Tibial artery (tissue), 4 donors: ENCODE results near the gene ATP9A.
A peak's percentile ranks its signal among the peaks of the same experiment; 100 is the strongest.
"Not testable (repeated sequence)": the region's sequence is repeated elsewhere in the genome, so short reads cannot be mapped to it uniquely, and the experiment has no call there.

Experiments
- DNase-seq, 2 donors: peaks; one replicate each; pipeline ENCODE4 v3.0.0-alpha.2; 2019
- H3K27ac ChIP-seq, 2 donors: fragments of 200-600 bp; sonication (generic) in 1 of 2; 1 replicate in 1 of 2; 2 replicates in 1 of 2; pipeline ENCODE4 v1.5.1; 2018 to 2019; ENCODE audit warnings: mild to moderate bottlenecking in 1 of 2
- H3K27me3 ChIP-seq, 2 donors: fragments of 200-600 bp; sonication (generic) in 1 of 2; one replicate each; pipeline versions ENCODE4 v1.5.1 to v1.6.0; 2016 to 2019
- H3K36me3 ChIP-seq, 3 donors: fragments of 200-600 bp; sonication (generic) in 2 of 3; one replicate each; pipeline ENCODE4 v1.5.1; 2016 to 2019; ENCODE audit warnings: mild to moderate bottlenecking in 2 of 3
- H3K4me1 ChIP-seq, 4 donors: fragments of 200-600 bp; sonication (generic) in 2 of 4; 1 replicate in 3 of 4; 2 replicates in 1 of 4; pipeline ENCODE4 v1.5.1; 2016 to 2019
- H3K4me3 ChIP-seq, 2 donors: fragments of 200-600 bp; sonication (generic) in 1 of 2; 1 replicate in 1 of 2; 2 replicates in 1 of 2; pipeline ENCODE4 v1.5.1; 2018 to 2019; ENCODE audit warnings: mild to moderate bottlenecking in 2 of 2
- H3K9me3 ChIP-seq, 3 donors: fragments of 200-600 bp; sonication (generic) in 1 of 3; one replicate each; pipeline ENCODE4 v1.5.1; 2016 to 2019
- intact Hi-C: fragments of 100-400 bp; cut with DNase I; formaldehyde crosslinking; loops from one replicate; pipeline ENCODE4 v1.15.0; 2023; ENCODE audit warnings: low total_unique reads
- TF ChIP-seq, protein P1 (sequence below), 2 experiments: fragments of 200-600 bp in 1 of 2; fragments of 450-650 bp in 1 of 2; IDR thresholded peaks; one replicate each; pipeline ENCODE4 v1.5.1; 2017 to 2019; ENCODE audit warnings: antibody characterized with exemption in 2 of 2, mild to moderate bottlenecking in 1 of 2, moderate library complexity in 1 of 2

ATP9A gene

DNA sequence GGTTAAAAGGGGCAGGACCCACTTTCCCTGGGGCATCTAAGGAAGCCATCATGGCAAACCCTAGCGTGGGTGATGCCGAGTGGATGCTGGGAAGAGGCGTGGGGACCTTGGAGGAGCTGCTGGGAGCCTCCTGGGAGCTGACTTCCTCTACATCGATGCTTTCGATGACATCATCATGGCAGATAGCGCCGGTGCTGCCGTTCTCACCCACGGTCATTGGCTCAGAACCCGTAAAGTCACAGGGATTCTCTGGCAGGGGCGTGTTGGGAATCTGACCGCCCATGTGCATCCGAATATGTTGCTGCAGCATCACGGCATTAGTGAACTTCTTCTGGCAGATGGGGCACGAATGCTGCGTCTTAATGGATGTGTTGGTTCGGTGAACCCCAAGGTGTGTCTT, 22.1 kb upstream of the ATP9A start:
- intact Hi-C loops: no loop called here
- no peak for DNase-seq
- TF ChIP-seq, protein P1, sequence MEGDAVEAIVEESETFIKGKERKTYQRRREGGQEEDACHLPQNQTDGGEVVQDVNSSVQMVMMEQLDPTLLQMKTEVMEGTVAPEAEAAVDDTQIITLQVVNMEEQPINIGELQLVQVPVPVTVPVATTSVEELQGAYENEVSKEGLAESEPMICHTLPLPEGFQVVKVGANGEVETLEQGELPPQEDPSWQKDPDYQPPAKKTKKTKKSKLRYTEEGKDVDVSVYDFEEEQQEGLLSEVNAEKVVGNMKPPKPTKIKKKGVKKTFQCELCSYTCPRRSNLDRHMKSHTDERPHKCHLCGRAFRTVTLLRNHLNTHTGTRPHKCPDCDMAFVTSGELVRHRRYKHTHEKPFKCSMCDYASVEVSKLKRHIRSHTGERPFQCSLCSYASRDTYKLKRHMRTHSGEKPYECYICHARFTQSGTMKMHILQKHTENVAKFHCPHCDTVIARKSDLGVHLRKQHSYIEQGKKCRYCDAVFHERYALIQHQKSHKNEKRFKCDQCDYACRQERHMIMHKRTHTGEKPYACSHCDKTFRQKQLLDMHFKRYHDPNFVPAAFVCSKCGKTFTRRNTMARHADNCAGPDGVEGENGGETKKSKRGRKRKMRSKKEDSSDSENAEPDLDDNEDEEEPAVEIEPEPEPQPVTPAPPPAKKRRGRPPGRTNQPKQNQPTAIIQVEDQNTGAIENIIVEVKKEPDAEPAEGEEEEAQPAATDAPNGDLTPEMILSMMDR (IDR thresholded peaks at IDR 0.05): no peak
- no peaks in the 10 kb centered on the region for H3K36me3 ChIP-seq
- H3K27ac ChIP-seq: no peak overlapping the region
- H3K4me1 ChIP-seq: no peaks in the 10 kb centered on the region
- H3K9me3 ChIP-seq: no peaks in the 10 kb centered on the region
- H3K27me3 ChIP-seq: peaks cover 0 to 28% of the 10 kb centered on the region in 2 donors
- no peak overlapping the region for H3K4me3 ChIP-seq

DNA sequence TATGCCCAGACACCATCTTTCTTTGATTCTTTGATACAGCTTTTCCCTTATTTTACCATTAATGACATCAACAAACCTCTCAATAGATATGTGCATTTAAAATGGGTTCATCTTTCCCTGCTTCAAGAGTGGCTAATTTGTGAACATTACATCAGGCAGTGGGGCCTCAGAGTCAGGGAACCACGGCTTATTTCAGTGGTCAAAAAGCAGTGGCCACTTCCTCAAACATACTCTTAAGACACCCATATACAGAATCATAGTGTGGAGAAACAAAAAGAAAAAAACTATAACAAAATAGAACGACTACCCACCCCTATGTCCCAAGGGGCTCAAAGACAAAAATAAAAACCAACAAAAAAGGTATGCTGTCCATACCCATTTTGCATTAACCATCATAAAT, 21.2 kb upstream of the ATP9A start:
- Histone ChIP-seq H3K4me1 (no peaks in the 10 kb centered on the region), H3K9me3 (no peaks in the 10 kb centered on the region), H3K4me3 (no peak overlapping the region), H3K27ac (no peak overlapping the region), H3K36me3 (no peaks in the 10 kb centered on the region), H3K27me3 (peaks cover 0 to 24% of the 10 kb centered on the region in 2 donors)
- TF ChIP-seq, protein P1 (IDR thresholded peaks at IDR 0.05): no peak
- intact Hi-C loops: no loop called here
- no peak for DNase-seq

DNA sequence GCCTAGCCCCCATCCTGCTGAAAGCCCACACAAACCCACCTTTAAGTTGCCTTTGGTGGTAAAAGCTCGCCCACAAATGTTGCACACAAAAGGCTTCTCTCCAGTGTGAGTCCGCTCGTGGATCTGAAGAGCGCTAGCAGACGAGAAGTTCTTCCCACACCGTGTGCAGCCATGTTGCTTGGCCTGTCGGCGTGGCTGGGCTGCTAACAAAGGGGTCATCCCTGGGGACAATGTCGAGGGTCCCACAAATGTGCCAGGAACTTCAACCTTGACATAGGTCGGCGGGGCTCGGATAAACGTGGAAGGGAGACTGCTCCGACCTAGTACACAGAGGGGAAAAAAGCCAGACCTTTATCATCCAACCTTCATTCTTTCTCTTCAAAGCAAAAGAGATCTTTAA, 20.6 kb upstream of the ATP9A start:
- Histone ChIP-seq H3K36me3 (no peaks in the 10 kb centered on the region), H3K27me3 (peaks cover 0 to 17% of the 10 kb centered on the region in 2 donors), H3K27ac (no peak overlapping the region), H3K9me3 (no peaks in the 10 kb centered on the region), H3K4me1 (no peaks in the 10 kb centered on the region), H3K4me3 (no peak overlapping the region)
- intact Hi-C loops: no loop called here
- no peak for DNase-seq
- TF ChIP-seq, protein P1 (IDR thresholded peaks at IDR 0.05): no peak

DNA sequence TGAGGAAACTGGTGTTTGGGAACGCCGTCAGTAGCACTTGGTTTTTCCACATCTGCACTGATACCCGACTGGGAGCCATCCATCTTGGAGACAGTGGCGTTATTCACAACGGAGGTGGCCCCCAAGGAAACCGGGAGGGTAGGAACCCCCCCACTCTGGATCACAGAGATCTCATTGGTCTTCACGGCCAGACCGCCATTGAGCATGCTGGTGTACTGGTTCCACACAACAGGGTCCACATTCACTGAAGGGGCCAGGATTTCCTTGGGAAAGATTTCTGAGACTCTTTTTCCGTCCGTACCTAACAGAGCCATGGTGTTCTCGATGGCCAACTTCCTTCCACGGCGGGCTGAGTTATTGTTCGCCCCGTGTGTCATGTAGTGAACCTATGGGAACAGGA, 16.1 kb upstream of the ATP9A start:
- H3K36me3 ChIP-seq: no peaks in the 10 kb centered on the region
- H3K4me3 ChIP-seq: no peak overlapping the region
- intact Hi-C loops: no loop called here
- peaks cover 0 to 4% (median 0%) of the 10 kb centered on the region in 3 donors for H3K9me3 ChIP-seq
- no peak overlapping the region for H3K27ac ChIP-seq
- TF ChIP-seq, protein P1 (IDR thresholded peaks at IDR 0.05): no peak
- no peaks in the 10 kb centered on the region for H3K4me1 ChIP-seq
- no peak for DNase-seq
- H3K27me3 ChIP-seq: no peaks in the 10 kb centered on the region

DNA sequence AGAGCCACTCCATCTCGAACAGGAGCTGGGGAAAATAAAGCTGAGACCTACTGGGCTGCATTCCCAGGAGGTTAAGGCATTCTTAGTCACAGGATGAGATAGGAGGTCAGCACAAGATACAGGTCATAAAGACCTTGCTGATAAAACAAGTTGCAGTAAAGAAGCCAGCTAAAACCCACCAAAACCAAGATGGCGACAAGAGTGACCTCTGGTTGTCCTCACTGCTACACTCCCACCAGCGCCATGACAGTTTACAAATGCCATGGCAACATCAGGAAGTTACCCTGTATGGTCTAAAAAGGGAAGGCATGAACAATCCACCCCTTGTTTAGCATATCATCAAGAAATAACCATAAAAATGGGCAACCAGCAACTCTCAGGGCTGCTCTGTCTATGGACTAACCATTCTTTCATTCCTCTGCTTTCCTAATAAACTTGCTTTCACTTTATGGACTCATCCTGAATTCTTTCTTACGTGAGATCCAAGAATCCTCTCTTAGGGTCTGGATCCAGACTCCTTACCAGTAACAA, 10.1 kb upstream of the ATP9A start:
- H3K27ac ChIP-seq, H3K36me3 ChIP-seq, H3K4me1 ChIP-seq, intact Hi-C loops, H3K4me3 ChIP-seq, H3K27me3 ChIP-seq: not testable (repeated sequence)
- peak in 1 of 2 donors; percentile 3 for DNase-seq
- H3K9me3 ChIP-seq: peaks cover 0 to 11% (median 2%) of the 10 kb centered on the region in 3 donors

DNA sequence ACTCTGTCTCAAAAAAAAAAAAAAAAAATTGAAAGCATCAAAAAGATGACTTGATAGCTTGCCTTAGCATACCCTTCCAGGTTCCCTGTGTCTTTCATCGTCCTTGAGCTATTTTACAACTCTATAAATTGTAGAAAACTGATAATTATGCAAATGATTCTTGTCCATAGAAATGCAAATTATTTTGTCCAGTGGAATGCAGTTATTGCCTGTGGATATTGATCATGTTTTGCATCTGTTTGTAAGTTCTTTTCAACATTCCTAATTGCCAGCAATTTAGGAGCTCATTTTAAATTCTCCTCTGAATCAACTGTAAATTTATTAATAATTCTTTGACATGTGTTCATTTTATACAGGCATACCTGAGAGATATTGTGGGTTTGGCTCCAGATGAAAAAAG, 7.1 kb upstream of the ATP9A start:
- TF ChIP-seq, protein P1 (IDR thresholded peaks at IDR 0.05): no peak
- no peaks in the 10 kb centered on the region for H3K4me1 ChIP-seq
- H3K9me3 ChIP-seq: peaks cover 0 to 11% (median 2%) of the 10 kb centered on the region in 3 donors
- no peak for DNase-seq
- intact Hi-C loops: no loop called here
- no peaks in the 10 kb centered on the region for H3K36me3 ChIP-seq
- no peak overlapping the region for H3K27ac ChIP-seq
- no peaks in the 10 kb centered on the region for H3K27me3 ChIP-seq
- H3K4me3 ChIP-seq: no peak overlapping the region
